NCI-H510A treated with DMSO at 0.1 percent for 48 hours (cell line): ENCODE data around the gene FATE1.

Source experiments
- DNase-seq: peaks from one replicate; lab custom pipeline; 2025; lab: John Stamatoyannopoulos, UW

Gene FATE1

DNA sequence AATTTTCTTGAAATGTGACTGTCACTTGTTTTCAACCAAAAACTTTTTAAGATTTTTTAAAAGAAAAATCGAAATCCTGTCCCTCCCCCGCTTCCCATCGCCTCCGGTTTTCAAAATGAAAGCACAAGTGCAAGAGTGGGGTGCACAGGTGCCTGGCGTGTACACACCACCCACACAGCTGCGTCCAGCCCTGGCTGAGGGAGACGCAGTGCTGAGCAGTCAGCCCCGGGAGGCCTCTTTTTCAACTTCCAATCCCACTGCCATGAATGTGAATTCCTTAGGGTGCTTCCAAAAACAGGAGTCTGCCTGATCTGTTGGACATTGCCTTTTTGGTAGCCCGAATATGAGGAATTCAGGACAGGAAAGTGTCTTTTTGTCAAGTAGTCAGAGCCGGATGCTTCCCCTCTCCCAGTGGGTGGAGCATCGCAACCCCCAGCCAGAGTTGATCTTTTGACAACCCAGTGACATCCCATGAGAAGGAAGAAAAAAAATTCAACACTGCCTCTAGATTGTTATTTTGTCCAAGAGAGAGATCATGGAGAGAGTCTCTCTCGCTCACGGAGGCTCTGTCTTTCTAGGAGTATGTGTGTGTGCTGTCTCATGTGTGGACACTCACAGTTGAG lies 11.7 kb upstream of the FATE1 start:
- no peak for DNase-seq

DNA sequence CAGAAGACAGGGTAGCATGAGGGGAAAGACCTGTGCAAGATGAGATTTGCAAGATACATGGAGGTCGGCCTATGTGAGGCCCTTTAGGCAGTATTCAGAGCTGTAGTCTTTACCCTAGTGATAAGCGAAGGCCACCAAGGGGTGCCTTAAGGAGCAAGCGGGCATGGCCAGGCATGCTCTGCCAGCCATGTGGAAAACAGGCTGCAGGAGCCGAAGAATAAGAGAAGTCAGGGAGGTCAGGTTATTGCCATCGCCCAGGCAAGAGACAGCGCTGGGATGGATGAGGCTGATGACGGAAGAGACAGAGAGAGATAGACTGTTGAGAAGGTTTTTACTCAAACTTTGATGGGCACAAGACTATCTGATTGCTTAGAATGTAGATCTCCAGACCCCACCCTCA lies 7.0 kb upstream of the FATE1 start:
- no peak for DNase-seq

DNA sequence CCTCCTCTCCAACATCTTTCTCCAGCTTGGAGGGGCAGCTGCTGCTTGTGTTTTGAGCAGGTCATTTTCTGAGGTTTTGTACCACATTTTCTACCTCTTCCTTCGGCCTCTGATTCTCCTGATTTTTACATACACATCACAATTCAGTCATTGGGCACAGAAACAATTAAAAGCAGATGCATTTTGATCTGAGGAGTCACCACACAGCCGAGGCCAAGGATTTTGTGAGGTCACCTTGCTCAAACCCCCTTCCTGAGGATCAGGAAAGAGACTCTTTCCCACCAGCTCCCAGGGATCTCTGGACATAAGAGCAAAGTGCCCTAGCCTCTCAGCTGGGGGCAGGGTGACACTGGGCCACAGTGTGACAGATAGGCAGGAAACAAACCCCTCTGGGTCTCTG lies 5.4 kb upstream of the FATE1 start:
- DNase-seq: no peak

DNA sequence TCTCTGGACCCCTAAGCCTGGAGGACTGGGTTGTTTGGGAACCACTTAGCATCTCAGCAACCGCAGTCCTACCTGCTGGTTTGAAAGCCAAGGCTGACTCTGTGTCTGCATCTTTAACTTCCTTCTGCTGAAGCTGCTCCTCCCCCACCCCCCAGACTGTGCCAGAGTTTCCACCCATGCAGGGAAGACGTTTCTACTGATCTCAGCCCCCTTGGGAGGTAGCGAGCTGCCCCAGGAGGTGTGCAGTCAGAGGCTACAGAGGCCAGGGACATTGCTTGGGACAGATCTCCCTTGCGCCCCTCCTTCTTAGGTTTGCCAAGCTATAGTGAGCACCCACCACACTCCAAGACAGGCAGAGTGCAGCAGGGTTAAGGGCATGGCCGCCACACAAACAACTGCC lies 4.7 kb upstream of the FATE1 start:
- DNase-seq: no peak

DNA sequence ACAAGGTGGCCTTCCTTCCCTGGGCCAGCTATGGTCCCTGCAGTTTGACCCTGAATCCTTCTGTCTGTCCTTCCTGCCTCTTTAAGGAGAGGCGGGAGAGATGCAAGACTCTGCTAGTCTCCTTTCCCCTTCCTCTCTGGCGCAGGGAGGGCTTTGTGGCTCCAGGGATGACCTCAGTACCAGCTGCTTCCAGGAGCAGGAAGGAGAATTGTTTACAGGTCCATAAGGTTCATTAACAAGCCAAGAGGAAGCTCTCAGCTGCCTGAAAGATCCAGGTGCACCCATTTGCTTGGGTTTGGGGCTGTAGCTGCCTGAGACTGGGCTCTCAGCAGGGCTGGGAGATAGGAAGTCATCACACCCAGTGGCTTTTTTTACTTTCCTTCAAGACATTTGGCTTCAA lies 4.0 kb upstream of the FATE1 start:
- DNase-seq: no peak

DNA sequence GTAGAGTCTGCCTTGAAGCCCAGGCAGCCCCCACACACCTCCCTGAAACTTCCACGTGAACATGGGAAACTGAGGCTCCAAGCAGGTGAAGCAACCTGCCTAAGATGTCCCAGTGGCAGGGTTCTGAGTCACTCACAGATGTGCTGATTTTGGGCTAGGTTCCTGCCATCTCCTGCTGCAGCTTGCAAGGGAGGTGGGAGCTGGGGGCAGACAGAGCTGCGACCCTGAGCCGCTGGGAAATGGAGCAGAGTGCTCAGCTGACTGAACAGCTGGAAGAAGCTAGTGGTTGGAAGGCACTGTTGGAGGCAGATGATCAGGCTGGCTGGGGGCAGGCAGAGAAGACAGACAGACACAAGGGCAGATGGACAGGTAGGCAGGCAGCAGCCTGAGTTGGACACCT lies 3.6 kb upstream of the FATE1 start:
- no peak for DNase-seq

DNA sequence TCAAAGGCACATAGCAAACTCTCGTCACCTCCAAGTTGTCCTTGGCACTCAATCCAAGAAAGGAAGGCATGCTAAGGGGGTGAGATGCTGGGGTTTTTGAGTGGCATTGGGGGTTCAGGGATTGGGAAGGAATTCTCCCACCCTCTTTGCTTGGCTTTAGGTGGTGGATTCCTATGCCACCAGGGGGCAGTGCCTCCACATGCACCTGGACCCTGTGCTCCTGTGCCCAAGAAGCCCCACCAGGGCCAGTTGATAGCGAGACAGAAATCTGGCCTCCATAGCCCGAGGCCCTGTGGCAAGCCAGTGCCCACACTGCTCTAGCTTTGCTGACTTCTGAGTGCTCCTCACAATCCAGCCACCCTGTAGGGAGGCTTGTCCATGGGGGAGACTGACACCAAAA lies 2.0 kb upstream of the FATE1 start:
- DNase-seq: no peak

DNA sequence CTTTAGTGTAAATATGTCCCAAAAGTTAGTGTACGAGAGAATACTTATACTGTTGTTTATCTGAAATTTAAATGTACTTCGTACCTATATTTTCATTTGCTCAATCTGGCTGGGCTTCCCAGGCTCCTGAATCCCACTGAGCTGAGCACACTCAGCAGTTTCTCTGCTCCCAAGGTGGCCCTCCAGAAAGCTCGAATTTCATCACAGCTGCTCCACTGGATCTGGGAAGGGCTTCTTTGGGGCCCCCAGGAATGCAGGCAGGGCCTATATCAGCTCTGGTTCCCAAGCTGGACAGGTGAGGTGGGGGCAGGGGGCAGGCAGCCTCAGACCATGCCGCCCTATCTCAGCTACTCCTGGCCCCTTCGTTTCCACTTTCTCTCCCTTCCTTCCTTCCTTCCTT lies 1.5 kb upstream of the FATE1 start:
- DNase-seq: no peak

DNA sequence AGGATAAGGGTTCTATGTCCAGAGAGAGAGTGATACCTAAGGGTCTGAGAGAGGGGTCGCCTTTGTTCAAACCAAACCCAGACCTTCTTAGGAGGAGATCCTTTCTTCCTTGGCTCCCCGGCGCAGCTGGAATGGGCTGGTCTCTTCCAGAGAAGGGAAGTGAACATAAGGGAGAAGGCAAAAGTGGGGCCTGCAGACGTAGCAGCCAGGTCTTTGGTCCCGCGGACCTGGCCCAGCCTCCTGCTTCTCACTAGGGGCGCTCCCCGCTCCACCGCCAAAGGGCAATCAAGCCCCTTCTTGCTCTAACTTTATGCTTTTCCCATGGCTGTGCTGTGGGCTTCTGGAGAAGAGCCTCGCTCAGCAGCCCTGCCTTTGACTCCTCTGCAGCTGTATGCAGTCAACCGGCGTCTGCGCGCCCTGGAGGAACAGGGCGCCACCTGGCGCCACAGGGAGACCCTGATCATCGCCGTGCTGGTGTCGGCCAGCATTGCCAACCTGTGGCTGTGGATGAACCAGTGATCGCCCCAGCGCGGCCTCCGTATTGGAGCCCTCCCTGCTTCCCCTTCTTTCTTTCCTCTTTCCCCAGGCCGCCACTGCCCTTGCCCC lies 6.5 kb downstream of the FATE1 start:
- peak; percentile 1 for DNase-seq

DNA sequence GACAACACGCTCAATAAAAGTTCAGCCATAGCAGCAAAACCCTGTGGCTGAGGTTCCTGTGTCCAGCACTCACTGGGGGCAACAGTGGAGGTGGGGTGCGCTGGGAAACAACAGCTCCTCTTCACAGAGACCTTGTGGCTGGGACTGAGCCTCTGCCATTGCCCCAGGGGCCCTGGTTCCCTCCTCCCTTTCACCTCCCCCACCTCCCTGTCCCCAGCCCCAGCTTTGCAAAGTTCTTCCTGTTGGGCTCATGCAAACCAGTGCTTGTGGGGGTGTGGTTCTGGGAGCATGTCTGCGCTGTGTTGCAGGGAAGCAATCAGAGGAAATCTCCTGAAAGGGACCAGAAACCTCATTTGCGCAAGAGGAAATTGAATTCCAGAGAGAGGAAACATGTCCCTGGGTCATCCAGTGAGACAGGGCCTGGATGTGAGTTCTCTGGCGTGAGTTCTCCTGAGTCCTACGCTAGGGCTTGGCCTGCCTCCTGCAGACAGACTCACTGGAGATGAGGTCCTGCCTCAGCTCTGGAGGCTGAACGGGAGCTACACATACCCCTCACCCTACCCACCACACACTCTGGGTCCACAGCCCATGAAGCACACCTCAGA lies 7.4 kb downstream of the FATE1 start:
- no peak for DNase-seq

DNA sequence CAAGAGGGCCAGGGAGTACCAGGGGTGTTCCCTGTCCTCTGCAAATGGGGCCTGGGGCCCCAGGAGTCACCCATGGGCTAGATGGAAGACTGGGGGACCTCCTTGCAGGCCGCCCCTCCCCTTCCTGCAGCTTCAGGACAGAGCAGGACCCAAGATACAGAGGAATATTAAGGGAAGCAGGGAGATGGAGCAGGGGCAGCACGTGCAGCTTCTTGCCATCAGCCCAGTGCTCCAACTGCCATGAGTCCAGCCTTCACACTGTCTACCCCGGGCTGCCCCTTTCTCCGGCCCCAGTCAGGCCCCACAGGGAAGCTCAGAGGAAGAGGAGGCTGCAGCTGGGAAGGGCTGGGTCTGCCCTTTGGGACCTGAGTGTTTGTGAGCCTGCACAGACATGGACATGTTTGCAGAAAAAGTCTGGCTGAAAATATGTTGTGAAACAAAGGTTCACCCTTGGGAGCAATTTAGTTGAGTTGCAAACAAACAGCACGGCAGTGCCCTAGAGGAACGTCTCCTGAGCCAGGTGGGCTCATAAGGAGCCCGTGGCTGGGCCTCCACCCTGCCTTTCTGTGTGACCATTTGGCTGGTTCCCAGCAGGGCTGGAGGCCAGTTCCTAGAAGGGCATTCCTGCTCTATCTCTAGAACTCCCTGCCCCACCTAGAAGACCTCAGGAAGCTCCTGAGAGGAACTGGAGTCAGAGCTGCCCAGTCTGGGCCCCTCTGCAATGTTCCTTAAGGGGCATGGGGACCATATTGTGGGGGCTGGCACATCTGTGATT lies 8.9 kb downstream of the FATE1 start:
- no peak for DNase-seq

DNA sequence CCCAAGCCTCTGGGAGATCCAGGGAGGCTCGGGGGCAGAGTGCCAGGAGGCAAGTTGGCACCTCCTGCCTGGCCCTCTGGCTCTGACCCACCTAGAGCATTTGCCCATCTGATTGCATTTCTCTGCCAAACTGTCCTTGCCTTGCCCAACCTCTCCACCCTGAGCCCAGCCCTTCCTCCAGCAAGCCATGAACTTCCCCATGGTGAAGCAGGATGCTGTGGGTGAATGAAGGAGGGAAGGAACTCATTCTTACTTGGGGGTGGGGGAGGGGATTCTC lies 9.4 kb downstream of the FATE1 start:
- no peak for DNase-seq

DNA sequence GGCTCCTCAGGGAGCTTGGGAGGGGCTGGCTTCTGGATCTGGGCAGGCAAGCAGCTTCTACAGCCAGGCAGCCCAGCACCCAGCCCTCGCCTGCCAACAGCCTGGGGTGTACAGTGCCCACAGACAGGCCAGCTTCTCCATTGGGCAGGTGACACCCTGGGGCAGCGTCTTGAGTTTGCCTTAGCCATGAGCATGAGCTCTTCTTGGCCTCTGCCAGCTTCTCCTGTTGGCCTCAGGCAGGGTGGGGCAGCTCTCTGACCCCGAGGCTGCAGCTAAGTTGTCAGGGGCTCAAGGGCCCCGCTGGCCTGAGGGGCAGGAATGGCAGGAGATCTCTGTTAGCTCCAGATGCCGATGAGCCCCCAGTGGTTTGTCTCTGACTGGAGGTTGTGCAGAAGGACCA lies 10.9 kb downstream of the FATE1 start:
- no peak for DNase-seq

DNA sequence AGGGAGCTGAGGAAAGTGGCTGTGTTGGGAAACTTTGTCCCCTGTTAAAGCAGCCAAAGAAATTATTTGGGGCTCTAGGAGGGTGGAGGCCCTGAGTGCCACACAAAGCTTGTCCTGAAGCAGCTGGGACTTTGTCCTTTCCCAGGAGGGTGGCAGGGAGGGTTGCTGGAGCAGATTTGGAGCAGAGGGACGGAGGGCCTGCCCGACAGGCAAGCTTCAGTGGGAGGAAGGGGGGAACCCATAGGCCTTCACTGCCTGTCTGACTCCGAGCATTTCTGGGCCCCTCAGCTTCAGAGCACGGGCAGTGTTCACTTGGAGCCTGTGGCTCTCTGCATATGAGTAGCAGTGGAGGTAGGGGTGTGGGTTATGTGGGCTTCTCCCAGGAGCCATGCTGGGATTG lies 11.5 kb downstream of the FATE1 start:
- DNase-seq: no peak

DNA sequence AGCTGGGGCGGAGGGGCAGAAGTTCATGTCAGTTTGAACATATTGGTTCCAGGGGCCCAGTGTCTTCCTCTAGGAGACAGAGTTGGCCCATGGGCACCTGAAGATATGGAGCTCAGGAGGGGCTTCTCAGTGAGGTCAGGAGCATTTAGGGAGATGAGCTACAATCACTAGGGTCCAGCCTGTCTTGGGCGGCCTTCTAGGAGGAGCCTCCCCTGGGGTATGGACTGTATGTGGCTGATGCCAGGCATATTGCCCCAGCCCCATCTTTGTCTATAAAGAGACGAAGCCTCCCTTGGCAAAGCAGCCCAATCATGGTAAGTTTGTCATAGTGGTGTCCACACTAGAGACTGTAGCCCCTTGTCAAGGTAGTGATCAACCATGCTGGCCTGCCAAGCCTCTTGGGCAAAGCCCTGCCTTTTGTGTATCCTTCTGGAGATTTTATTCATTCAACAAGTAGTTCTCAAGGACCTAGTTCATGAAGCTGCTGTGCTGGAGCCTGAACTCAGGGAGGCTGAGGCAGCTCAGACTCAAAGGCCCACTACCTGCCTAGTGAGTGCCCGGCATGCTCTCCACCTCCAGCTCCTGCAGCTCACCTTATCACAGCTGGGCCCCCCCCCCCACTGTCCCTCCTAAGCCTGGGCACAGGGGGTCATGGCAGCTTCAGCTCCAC lies 13.4 kb downstream of the FATE1 start:
- no peak for DNase-seq

DNA sequence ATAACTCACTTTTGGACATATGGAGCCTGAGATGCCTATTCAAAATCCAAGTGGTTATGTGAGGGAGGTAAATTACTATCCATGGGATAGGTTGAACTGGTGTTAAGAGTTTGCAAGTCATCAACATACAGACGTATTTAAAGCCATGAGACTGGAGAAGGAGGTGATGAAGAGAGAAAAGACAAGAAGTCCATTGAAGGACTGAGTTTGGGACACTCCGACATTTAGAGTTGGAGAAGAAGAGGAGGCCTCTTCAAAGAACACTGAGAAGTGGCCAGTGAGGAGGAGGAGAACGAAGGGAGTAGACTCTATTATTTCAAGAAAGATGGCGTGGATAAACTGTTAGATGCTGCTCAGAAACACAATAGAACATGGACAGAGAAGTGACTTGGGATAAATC lies 18.6 kb downstream of the FATE1 start, which contains the start of gene CNGA2:
Gene CNGA2, plus strand, starts transcription at position 301 of the 400 bp plus-strand sequence. CDS start 3,738 bp downstream, outside the sequence.
- DNase-seq: no peak

DNA sequence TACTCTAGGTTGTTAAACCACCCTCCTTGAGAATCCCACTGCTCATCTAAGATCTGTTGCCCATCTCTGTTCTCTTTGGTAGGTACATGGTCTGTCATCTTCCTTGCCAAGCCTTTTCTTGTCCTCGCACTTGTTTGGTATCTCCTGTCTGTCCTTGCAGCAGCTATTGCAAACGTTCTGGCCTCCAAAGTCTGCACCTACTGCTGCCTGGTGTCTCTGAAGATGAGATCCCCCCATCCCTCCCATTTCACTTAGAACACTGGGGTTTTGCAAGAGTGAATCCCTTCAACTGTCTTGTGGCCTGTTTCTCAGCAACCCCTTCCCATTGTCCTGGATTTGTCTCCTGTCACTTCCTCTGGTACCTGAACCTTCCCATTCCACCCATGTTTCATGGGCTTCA lies 19.4 kb downstream of the FATE1 start:
- DNase-seq: no peak

DNA sequence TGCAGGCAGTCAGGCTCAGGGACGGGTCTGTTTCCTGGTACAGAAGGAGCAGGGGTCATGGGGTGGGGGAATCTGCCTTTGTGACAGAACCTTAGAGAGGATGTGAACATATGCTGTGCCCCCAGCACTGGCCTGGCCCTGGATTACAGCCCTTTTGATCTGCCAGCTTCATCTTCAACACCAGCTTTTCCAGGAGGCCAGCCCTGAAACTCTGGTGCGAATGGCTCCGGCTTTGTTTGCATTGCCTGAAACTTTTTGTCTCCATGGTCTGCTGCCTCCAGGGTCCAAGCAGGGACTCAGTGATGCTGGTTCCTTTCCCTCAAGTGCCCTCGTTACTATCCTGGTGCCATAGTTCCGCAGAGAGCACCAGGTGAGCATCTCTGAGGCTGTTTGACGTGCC lies 20.9 kb downstream of the FATE1 start:
- DNase-seq: no peak

DNA sequence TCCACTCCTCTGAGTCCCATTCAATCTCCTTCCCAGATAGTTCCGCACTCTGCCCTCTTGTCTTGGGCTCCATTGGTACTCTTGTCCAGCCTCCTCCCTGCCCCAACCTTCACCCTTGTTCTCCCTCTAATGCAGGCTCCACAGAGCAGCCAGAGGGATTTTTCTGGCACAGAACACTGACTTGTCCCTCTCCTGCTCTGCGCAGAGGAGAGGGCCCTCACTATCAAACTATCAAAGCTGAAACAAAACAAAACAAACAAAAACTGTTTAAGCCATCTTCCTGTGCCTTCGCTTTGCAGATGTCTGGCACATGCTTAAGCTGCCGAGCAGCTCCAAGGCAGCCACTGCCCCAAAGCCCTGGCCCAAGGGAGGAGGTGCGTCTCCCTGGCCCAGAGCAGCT lies 21.7 kb downstream of the FATE1 start:
- DNase-seq: no peak

DNA sequence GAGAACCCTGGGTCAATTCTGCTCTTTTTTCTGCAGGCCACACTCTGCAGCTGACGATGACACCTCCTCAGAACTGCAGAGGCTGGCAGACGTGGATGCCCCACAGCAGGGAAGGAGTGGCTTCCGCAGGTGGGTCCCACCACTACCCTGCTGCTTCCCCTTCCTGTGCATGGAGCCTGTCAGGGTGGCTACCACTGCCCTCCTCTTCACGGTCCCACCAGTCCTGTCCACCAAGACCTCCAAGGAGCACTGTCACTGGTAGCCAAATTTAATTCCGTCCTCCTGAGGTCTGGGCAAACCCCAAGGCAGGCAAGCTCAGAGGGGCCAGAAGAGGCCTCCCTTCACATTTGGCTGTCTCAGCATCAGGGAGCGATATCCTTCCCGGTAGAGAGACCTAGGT lies 22.9 kb downstream of the FATE1 start:
- DNase-seq: no peak

DNA sequence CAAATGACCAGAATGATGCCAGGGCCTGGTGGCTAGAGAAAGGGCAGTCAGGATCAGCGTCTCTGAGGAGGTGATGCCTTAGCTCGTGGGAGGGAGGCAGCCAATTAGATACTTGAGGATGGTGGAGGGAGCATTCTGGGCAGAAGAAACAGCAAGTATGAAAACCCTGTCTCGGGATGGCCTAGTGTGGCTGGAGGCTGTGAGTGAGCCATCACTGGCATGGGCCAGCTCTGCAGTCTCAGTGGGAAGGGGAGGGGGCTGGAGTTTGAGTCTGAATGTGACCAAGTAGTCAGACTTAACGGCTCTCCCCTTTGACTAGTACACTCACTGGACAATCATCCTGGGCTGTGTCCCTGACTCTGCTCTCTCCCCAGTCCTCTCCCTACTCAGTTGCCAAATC lies 25.8 kb downstream of the FATE1 start:
- no peak for DNase-seq

DNA sequence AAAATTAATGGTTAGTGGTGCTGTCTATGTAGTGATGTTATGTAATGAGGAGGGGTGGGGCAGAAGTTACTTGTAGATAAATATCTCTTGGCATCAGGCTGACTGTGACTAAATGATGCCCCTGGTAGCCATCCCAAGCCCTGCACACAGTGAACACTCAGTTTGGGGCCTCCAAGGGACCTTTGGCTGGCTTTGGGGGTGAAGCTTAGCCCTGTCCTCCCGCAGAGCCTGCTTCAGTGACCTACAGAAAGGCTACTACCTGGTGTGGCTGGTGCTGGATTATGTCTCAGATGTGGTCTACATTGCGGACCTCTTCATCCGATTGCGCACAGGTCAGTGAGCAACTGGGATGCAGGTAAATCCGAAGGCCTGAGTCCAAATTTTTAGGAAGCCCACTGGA lies 26.5 kb downstream of the FATE1 start:
- DNase-seq: no peak
